NCI-H526 (cell line): ENCODE measurements around the gene LGALS4.
"Not testable (repeated sequence)": the region's sequence is repeated elsewhere in the genome, so short reads cannot be mapped to it uniquely, and the experiment has no call there.

Experiments used
- DNase-seq, 2 experiments: peaks; one replicate each; lab custom pipeline; 2025; lab: John Stamatoyannopoulos, UW

LGALS4 gene

DNA sequence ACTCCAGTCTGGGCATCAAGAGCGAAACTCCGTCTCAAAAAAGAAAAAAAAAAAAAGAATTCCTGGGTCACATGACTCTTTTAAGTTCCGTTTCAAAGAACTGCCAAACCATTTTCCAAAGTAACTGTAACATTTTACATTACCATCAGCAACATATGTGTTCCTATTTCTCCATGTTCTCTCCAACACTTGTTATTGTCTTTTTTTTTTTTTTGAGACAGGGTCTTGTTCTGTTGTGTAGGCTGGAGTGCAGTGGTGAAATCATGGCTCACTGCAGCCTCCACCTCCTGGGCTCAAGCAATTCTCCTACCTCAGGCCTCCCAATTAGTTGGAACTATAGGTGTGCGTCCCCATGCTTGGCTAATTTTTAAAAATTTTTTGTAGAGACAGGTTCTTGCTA, 17.2 kb downstream of the LGALS4 start:
- DNase-seq, result no peak

DNA sequence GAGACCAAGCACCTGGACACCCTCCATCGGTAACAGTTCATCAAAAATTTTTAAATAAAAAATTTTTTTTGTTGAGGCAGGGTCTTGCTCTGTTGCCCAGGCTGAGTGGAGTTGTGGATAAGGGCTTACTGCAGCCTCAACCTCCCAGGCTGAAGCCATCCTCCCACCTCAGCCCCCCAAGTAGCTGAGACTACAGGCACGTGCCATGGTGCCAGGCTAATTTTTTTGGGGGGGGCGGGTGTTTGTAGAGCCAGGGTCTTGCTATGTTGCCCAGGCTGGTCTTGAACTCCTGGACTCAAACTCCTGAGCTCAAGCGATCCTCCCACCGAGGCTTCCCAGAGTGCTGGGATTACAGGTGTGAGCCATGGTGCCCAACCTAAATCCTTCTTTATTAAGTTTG, 19.1 kb downstream of the LGALS4 start:
- DNase-seq, result no peak

DNA sequence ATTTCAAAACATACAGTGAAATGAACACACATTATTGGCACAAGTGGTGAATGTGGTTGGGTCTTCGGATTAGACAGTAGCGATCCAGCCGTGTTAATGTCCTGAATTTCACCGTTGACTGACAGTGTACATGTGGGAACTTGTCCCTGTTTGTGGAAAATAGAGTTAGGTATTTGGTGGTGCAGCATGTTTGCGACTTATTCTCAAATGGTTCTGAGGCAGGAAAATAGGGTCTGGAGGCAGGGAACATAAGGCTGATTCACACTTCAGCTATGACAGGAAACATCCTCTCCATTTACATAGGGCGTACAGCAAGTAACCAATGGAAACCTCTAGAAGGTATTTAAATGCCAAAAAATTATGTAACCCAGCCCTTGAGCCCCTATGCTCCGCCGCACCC, 19.6 kb downstream of the LGALS4 start:
- DNase-seq, result no peak

DNA sequence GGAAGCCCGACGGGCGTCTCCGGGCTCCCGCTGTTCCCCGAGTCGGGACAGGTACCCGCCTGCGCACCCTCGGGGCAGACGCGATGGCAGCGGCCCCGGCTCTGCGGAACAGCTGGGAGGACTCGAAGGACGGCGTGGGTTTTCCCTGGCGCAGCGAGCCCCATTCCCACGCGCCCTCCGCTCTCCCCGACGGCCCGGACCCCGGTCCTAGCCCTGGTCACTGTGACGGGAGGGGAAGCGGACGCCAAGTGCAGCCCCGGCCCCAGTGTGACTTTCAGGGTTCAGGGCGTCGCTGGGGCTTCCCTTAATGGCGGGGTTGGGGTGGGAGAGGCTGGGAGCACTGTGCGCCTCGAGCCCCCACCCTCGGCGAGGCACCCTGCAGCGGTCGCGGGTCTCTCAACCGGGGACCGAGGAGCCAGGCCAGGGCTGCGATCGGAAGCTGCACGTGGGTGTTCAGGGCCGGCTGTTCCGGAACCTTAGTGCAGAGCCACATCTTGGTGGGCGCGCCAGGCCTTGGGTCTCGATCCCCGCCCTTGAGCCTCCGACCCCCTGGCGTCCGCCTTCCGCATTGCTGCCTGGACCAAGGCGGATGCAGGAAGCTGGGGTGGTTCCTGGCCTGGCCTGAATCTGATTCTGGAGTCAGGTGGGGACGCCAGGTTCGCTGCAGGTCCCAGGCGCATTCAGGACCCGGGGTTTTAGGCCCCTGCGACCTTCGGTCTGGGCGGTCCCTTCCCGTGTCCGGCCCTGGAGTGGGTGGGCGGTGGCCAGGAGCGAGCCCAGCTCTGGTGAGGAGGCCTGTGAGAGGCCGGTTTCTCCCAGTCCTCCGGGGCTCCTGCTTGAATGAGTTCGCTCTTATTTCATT, 20.3 kb downstream of the LGALS4 start:
- no peak for DNase-seq

DNA sequence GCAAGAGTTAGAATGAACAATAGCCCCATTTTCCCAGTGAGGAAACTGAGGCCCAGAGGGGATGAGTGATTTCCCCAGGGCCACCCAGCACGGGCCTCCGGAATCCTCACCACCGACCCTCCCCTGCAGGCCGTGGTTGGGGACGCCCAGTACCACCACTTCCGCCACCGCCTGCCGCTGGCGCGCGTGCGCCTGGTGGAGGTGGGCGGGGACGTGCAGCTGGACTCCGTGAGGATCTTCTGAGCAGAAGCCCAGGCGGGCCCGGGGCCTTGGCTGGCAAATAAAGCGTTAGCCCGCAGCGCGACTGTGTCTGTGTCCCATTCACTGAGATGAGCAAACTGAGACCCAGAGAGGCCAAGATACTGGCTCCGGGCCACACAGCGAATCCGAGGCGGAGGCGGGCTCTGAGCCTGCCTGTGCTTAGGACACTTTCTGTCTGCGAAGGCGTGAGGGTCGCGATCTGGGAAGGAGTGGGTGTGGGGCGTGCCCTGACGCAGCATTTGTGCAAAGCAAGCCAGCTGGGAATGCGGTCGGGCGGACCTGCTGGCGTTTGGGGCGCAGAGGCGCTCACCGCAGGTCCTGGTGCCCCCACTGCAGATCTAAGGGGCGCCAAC, 21.2 kb downstream of the LGALS4 start:
- DNase-seq, result not testable (repeated sequence)

DNA sequence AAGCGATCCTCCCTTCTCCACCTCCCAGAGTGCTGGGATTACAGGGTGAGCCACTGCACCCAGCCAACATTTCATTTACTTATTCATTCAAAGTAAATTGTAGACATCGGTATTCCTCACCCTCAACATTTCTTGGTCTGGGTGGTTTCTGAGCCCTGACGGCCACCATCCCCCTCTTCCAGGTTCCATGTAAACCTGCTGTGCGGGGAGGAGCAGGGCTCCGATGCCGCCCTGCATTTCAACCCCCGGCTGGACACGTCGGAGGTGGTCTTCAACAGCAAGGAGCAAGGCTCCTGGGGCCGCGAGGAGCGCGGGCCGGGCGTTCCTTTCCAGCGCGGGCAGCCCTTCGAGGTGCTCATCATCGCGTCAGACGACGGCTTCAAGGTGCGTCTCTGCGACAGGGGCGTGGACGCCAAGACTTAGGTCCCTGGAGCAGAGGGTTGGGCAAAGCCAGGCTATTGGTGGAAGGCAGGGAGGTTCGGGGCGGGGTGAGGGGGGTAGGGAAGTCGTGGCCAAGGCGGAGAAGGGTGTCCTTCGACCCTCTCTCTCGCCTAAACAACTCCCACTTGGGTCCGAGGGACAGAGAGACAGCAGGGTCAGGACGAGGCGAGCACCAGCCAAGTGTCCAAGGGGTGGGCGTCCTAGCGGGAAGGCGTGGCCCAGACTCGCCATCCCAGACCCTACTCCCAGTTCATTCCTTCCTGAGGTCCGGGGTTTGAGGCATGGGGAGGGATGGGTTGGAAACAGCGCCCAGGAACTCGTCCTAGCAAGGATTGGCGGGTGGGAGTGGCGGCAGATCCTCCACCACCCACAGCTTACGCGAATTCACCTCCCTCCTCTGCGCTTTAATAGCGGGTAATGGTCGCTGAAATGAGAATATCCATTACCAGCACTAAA, 22.0 kb downstream of the LGALS4 start:
- not testable (repeated sequence) for DNase-seq

DNA sequence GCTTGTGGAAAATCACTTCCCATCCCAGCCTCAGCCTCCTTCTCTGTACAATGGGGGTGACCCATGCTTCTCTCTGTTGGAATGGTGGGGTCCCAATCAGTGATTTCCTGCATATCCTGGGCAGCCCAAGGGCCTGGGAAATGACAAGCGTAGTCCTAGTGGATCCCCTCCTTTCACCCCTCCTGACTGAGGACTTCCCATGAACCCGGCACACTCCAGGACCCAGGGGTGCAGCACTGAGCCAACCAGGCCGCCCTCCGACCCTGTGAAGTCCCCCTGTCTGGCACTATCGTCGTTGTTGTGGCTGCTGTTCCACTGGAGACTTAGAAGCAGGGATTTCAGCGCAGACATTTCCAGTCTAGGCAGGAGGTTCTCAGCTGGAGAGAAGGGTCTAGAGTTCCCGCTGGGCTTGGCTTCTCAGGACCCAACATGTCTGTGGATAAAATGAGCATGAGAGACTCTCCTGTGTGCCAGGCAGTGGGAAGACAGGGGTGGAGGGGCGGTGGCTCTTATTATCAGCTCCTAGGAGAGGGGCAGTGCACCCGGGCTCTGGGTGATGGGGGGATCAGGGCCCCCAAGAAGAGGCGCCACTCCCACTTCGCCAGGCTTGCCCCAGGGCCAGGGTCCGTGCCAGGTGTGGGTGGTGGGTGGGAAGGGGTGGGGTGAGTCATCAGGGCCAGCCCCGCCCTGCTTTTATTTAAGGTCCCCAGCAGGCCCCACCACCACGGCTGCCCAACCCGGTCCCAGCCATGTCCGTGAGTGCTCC, 24.1 kb downstream of the LGALS4 start, which contains the start of gene LGALS7B:
LGALS7B (plus strand) TSS at position 723 of the 766 bp plus-strand sequence; CDS start at position 750, 27 bp downstream.
- DNase-seq, result no peak

DNA sequence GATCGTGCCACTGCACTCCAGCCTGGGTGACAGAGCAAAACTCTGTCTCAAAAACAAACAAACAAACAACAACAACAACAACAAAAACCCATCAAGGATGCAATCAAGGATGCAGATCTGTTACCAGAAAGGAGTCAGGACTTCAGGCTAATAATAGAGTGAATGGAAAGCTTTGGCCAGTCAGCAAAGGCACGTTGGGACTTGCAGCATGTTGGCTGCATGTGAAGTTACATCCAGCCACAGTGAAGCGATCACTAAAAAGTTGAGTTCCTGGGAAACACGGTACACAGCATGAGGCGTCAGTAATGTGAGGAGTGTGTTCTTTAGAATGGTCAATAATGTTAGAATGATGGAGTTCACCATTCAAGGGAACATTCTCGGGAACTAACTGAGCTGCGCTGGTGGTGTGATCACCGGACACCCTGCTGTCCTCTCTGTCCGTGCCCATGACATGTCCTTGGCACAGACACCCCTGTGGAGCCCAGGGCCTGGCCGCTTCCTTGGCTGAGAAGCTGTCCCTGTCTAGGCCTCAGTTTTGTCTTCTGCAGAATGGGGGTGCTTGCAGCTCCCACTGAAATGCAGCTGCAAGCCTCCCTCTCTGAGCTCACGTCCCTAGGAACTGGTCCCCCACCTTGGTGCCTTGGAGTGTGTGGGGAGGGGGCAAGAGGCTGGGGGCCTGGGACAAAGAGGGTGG, 26.0 kb downstream of the LGALS4 start:
- no peak for DNase-seq

DNA sequence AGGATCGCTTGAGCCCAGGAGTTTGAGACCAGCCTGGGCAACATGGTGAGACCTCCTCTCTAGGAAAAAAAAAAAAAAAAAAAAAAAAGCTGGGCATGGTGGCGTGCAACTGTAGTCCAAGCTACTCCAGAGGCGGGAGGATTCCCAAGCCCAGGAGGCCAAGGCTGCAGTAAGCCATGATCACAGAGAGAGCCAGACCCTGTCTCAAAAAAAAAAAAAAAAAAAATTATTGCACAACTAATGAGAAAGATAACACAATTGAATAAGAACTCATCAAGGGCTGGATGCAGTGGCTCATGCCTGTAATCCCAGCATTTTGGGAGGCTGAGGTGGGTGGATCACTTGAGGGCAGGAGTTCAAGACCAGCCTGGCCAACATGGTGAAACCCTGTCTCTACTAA, 26.7 kb downstream of the LGALS4 start:
- DNase-seq, result not testable (repeated sequence)

DNA sequence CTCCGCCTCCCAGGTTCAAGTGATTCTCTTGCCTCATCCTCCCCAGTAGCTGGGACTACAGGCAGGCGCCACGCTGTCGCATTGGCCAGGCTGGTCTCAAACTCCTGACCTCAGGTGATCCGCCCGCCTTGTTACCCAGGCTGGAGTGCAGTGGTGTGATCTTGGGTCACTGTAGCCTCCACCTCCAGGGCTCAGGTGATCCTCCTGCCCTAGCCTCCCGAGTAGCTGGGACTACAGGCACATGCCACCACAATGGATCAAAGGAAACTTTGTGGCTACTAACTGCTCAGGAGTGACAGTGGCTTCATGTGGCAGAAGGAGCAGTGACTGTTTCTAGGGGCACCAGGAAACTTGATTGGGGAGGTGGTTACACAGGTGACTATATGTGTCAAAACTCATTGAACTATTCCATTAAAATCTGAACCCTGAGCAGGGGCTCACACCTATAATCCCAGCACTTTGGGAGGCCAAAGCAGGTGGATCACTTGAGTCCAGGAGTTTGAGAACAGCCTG, 27.5 kb downstream of the LGALS4 start:
- DNase-seq, result no peak

DNA sequence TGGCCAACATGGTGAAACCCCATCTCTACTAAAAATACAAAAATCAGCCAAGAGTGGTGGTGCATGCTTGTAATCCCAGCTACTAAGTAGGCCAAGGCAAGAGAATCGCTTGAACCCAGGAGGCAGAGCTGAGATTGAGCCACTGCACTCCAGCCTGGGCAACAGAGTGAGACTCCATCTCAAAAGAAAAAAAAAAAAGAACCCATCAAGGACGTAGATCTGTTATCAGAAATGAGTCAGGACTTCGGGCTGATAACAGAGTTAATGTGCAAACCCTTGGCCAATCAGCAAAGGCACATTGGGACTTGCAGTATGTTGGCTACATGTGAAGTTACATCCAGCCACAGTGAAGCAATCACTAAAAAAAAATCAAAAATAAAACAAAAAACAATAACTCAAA, 28.5 kb downstream of the LGALS4 start:
- DNase-seq, result no peak

DNA sequence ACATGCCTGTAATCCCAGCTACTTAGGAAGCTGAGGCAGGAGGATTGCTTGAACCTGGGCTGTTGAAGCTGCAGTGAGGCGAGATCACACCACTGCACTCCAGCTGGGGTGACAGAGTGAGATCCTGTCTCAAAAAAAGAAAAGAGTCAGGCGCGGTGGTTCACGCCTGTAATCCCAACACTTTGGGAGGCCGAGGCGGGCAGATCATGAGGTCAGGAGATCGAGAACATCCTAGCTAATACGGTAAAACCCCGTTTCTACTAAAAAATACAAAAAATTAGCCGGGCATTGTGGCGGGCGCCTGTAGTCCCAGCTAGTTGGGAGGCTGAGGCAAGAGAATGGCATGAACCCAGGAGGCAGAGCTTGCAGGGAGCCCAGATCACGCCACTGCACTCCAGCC, 30.5 kb downstream of the LGALS4 start:
- not testable (repeated sequence) for DNase-seq

DNA sequence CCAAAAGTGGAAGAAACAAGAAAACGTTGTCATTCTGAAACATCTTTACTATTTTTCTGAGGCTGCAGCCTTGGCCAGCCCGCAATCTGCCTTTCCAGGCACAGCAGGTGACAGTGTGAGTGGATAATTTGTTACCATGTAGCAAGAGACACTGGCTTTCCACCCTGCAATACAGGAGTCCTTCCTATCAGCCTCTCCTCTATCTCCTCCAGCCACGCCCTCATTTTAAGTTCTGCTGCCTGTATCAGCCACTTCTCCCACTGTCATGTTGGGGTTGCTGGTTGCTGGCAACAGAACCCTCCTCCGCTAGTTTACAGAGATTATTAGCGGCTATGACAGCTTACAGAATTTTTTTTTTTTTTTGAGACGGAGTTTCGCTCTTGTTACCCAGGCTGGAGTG, 31.7 kb downstream of the LGALS4 start:
- no peak for DNase-seq

DNA sequence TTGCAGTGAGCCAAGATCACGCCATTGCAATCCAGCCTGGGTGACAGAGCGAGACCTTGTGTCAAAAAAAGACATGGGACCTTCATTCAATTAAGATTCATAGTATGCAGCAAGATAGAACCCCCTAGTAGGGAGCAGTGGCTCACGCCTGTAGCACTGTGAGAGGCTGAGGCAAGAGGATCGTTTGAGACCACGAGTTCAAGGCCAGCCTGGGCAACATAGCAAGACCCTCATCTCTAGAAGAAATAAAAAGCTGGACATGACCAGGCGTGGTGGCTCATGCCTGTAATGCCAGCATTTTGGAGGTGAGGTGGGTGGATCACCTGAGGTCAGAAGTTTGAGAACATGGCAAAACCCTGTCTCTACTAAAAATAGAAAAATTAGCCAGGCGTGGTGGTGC, 32.3 kb downstream of the LGALS4 start:
- DNase-seq, result no peak

DNA sequence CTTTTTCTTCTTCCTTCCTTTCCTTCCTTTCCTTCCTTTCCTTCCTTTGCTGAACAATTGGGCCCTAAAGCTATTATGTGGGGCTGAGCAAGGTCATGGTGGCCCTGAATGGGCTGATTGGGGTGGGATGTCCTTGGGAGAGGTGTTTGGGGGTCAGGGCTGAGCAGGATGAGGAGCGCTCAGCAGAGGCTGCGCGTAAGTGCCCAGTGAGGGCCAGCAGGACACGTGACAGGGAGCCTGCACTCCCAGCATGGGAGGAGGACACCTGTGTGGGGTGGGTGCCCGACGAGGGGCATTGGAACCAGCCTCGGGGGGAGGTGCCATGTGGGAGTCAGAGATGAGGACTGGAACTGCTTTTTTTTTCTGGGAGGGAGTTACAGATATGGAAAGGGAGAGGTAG, 34.0 kb downstream of the LGALS4 start:
- no peak for DNase-seq

DNA sequence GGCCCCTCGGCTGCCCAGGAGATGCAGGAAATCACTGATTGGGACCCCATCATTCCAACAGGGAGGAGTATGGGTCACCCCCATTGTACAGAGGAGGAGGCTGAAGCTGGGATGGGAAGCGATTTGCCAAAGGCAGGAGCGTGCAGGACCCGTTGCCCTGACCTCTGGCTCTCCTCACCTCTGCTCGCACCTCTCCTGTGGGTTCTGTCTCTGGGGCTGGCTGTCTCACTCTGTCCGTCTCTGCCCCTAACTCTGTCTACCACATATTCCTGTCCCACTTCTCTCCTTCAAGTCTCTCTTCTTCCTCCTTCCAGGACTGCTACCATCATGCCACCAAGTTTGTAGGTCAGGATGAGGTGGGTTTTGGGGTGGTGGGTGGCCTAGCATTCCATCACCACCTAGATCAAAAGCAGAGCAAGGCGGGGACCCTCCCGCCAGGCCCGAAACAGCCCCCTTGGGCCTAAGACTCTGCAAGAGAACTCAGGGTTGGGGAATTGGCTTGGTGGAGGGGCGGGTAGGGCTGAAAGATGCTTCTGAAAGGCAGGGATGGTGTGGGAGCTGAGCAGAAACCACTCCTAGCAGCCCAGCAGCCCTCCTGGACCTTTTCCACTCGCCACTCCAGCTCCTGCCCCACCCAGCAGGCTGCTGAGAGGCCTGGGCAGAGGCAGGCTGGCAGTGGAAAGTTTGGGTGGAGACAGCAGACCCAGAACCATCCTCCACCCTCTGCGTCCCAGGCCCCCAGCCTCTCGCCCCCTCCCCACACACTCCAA, 38.4 kb downstream of the LGALS4 start:
- no peak for DNase-seq

DNA sequence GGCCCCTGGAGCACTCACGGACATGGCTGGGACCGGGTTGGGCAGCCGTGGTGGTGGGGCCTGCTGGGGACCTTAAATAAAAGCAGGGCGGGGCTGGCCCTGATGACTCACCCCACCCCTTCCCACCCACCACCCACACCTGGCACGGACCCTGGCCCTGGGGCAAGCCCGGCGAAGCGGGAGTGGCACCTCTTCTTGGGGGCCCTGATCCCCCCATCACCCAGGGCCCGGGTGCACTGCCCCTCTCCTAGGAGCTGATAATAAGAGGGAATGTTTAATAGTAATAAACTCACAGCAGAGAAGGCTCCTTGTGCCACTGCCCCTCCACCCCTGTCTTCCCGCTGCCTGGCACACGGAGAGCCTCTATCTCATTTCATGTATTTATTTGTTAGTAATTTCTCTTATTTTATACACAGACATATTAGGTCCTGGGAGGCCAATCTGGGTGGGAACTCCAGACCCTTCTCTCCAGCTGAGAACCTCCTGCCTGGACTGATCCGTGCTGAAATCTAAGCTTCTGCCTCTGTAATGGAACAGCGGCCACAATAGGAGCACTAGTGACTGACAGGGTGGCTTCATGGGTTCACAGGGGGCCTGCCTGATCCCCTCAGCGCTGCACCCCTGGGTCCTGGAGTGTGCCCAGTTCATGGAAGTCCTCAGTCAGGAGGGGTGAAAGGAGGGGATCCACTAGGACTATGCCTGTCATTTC, 39.1 kb downstream of the LGALS4 start, which contains the start of gene LGALS7:
LGALS7 (minus strand) TSS at position 49 of the 709 bp plus-strand sequence; CDS start at position 24, 25 bp downstream.
- DNase-seq, result no peak

DNA sequence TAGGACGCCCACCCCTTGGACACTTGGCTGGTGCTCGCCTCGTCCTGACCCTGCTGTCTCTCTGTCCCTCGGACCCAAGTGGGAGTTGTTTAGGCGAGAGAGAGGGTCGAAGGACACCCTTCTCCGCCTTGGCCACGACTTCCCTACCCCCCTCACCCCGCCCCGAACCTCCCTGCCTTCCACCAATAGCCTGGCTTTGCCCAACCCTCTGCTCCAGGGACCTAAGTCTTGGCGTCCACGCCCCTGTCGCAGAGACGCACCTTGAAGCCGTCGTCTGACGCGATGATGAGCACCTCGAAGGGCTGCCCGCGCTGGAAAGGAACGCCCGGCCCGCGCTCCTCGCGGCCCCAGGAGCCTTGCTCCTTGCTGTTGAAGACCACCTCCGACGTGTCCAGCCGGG, 41.2 kb downstream of the LGALS4 start:
- not testable (repeated sequence) for DNase-seq

DNA sequence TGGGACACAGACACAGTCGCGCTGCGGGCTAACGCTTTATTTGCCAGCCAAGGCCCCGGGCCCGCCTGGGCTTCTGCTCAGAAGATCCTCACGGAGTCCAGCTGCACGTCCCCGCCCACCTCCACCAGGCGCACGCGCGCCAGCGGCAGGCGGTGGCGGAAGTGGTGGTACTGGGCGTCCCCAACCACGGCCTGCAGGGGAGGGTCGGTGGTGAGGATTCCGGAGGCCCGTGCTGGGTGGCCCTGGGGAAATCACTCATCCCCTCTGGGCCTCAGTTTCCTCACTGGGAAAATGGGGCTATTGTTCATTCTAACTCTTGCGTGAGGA, 41.8 kb downstream of the LGALS4 start:
- not testable (repeated sequence) for DNase-seq
